Stimulated activated naive B cell treated with anti-CD40 and anti-IgM and Interleukin-4, amounts not matched to agents 10 μg/mL and 1 μg/mL and 100 μg/mL, for 72 hours (primary cell): ENCODE results near the gene FBXO24.

ENCODE experiments used
- ATAC-seq, 2 donors: fragments of 150-1000 bp; cut with Tn5 transposase; replicated peaks; 2 replicates each; pipeline ENCODE4 v1.10.0; 2021; ENCODE audit warnings: moderate library complexity in 1 of 2
- DNase-seq: peaks from one replicate; pipeline ENCODE4 v3.0.0; 2021
- H3K27ac Mint-ChIP-seq: one replicate; pipeline ENCODE4 v1.8.0; 2022; ENCODE audit warnings: mild to moderate bottlenecking, mixed read lengths
- H3K27me3 Mint-ChIP-seq, 2 donors: one replicate each; pipeline ENCODE4 v1.8.0; 2022; ENCODE audit warnings: mixed read lengths in 2 of 2
- H3K36me3 Mint-ChIP-seq, 2 donors: one replicate each; pipeline ENCODE4 v1.8.0; 2022; ENCODE audit warnings: mixed read lengths in 2 of 2, mild to moderate bottlenecking in 1 of 2
- H3K4me1 Mint-ChIP-seq, 2 donors: one replicate each; pipeline ENCODE4 v1.8.0; 2022; ENCODE audit warnings: mixed read lengths in 2 of 2, mild to moderate bottlenecking in 1 of 2
- H3K4me3 Mint-ChIP-seq, 2 donors: one replicate each; pipeline ENCODE4 v1.8.0; 2022; ENCODE audit warnings: mild to moderate bottlenecking in 2 of 2, mixed read lengths in 2 of 2, moderate library complexity in 1 of 2
- H3K9me3 Mint-ChIP-seq, 2 donors: one replicate each; pipeline ENCODE4 v1.8.0; 2022; ENCODE audit warnings: mixed read lengths in 2 of 2, mild to moderate bottlenecking in 1 of 2

FBXO24 gene

GRCh38 chr7:100565133-100565571, 21.0 kb upstream of the FBXO24 start:
- peaks cover 23 to 40% of the 10 kb centered on the region in 2 donors for H3K4me1 Mint-ChIP-seq
- H3K4me3 Mint-ChIP-seq = no peak overlapping the region
- DNase-seq = no peak
- peak overlapping the region; percentile 59 for H3K27ac Mint-ChIP-seq
- ATAC-seq = no peak
- peaks cover 34 to 38% of the 10 kb centered on the region in 2 donors for H3K36me3 Mint-ChIP-seq
- no peaks in the 10 kb centered on the region for H3K9me3 Mint-ChIP-seq
- H3K27me3 Mint-ChIP-seq = no peaks in the 10 kb centered on the region

GRCh38 chr7:100566018-100566531, 20.1 kb upstream of the FBXO24 start:
- no peaks in the 10 kb centered on the region for H3K9me3 Mint-ChIP-seq
- H3K36me3 Mint-ChIP-seq = peaks cover 34 to 38% of the 10 kb centered on the region in 2 donors
- H3K4me1 Mint-ChIP-seq = peaks cover 23 to 49% of the 10 kb centered on the region in 2 donors
- ATAC-seq (no peak), DNase-seq (no peak)
- no peaks in the 10 kb centered on the region for H3K27me3 Mint-ChIP-seq
- no peak overlapping the region for H3K27ac Mint-ChIP-seq
- H3K4me3 Mint-ChIP-seq = no peak overlapping the region

DNA sequence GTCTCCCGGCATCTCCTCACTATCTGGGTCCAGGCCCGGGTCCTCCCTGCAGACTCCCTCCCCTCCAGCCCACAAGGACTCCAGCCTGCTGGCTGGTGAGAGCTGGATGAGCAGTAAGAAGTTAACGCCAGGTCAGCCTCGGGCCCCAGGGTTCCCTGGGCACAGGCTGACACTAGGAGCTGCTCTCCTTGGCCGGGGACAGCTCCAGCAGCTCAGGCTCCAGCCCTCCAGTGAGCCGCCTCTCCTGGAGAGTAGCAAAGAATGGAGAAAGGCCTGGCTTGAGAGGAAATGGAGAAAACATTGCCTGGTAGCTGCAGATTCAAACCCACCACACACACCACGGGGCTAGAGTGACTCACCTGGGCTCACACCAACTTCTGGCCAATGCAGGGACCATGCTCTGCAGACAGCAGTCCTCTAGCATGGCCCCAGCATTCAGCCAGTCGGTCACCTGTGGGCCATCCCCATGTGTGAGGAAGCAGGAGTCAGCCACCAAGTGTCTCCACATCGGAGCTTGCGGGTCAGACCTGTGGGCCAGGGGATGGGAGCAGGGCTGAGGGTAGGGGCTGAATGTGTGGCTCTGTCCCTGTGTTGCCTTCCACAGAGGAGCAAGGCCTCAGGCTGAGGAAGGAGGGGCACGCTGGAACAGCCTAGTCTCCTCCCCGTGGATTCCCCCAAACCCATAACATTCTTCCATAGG, 18.9 kb upstream of the FBXO24 start:
- Mint-ChIP-seq H3K36me3 (peaks cover 38 to 41% of the 10 kb centered on the region in 2 donors), H3K27ac (peak overlapping the region; percentile 37), H3K27me3 (peaks cover 0 to 5% of the 10 kb centered on the region in 2 donors), H3K4me1 (peaks cover 27 to 56% of the 10 kb centered on the region in 2 donors), H3K4me3 (no peak overlapping the region), H3K9me3 (no peaks in the 10 kb centered on the region)
- DNase-seq = no peak
- ATAC-seq = no peak

GRCh38 chr7:100567751-100568175, 18.4 kb upstream of the FBXO24 start:
- Mint-ChIP-seq H3K27ac (peak overlapping the region; percentile 37), H3K27me3 (peaks cover 0 to 5% of the 10 kb centered on the region in 2 donors), H3K4me3 (no peak overlapping the region), H3K9me3 (no peaks in the 10 kb centered on the region), H3K36me3 (peaks cover 38 to 39% of the 10 kb centered on the region in 2 donors), H3K4me1 (peaks cover 27 to 58% of the 10 kb centered on the region in 2 donors)
- DNase-seq (no peak), ATAC-seq (no peak)

DNA sequence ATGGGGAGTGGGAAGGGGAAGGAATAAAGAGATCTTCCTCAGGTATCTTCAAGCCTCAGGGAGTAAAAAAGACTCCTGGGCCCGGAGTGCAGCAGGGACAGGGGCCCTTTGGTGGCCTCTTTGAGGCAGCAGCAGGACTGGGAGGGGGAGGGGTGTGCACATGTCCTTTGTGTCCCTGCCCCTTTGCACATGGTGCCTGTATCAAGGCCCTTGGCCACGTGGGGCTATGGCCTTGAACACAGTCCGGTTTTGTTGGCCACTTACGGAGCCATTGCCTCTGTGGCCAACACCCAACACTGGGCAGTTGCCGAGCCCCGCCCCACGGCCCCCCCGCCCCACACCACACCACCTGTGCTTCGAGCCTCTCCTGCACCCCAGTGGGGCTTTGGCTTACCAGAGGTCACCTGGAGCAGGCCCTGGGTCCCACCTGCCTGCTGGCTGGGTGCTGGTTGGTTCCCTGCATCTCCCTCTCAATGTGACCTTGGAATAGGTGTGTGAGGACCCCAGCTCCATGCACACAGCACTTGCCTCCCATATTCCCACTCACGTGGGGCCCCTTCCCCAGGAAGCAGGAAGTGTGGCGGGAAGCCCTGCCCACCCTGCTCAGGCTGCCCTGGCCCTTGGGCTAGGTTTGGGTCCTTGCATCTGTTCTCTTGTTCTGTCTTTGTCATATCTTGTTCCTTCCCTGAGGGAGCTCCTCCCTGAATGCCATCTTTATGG, 17.8 kb upstream of the FBXO24 start:
- DNase-seq (no peak), ATAC-seq (no peak)
- H3K4me3 Mint-ChIP-seq = no peak overlapping the region
- H3K4me1 Mint-ChIP-seq = peaks cover 29 to 58% of the 10 kb centered on the region in 2 donors
- peak overlapping the region; percentile 21 for H3K27ac Mint-ChIP-seq
- H3K27me3 Mint-ChIP-seq = peaks cover 0 to 5% of the 10 kb centered on the region in 2 donors
- peaks cover 37 to 38% of the 10 kb centered on the region in 2 donors for H3K36me3 Mint-ChIP-seq
- no peaks in the 10 kb centered on the region for H3K9me3 Mint-ChIP-seq

- H3K27ac Mint-ChIP-seq = peak overlapping the region; percentile 80
- DNase-seq (no peak), ATAC-seq (peak; percentile 45 to 55)
- peaks cover 31 to 32% of the 10 kb centered on the region in 2 donors for H3K36me3 Mint-ChIP-seq
- H3K27me3 Mint-ChIP-seq = peaks cover 0 to 5% of the 10 kb centered on the region in 2 donors
- H3K9me3 Mint-ChIP-seq = no peaks in the 10 kb centered on the region
- H3K4me3 Mint-ChIP-seq = peak overlapping the region; percentile 39 to 71
- peaks cover 27 to 50% of the 10 kb centered on the region in 2 donors for H3K4me1 Mint-ChIP-seq
These were observed 17.0 kb upstream of the FBXO24 start for GRCh38 chr7:100568896-100569844.

GRCh38 chr7:100570954-100571828, 14.9 kb upstream of the FBXO24 start:
- peaks cover 34 to 39% of the 10 kb centered on the region in 2 donors for H3K36me3 Mint-ChIP-seq

GRCh38 chr7:100571829-100572116, 14.4 kb upstream of the FBXO24 start:
- DNase-seq = no peak
- Mint-ChIP-seq H3K36me3 (peaks cover 39 to 42% of the 10 kb centered on the region in 2 donors), H3K4me1 (peaks cover 27 to 49% of the 10 kb centered on the region in 2 donors), H3K27me3 (peaks cover 0 to 5% of the 10 kb centered on the region in 2 donors), H3K27ac (no peak overlapping the region), H3K4me3 (no peak overlapping the region), H3K9me3 (no peaks in the 10 kb centered on the region)
- no peak for ATAC-seq

More at GRCh38 chr7:100570954-100571828, 14.9 kb upstream of the FBXO24 start:
- Mint-ChIP-seq H3K4me3 (no peak overlapping the region), H3K27me3 (peaks cover 0 to 5% of the 10 kb centered on the region in 2 donors), H3K4me1 (peaks cover 27 to 49% of the 10 kb centered on the region in 2 donors), H3K9me3 (no peaks in the 10 kb centered on the region), H3K27ac (peak overlapping the region; percentile 56)
- DNase-seq = no peak
- no peak for ATAC-seq

DNA sequence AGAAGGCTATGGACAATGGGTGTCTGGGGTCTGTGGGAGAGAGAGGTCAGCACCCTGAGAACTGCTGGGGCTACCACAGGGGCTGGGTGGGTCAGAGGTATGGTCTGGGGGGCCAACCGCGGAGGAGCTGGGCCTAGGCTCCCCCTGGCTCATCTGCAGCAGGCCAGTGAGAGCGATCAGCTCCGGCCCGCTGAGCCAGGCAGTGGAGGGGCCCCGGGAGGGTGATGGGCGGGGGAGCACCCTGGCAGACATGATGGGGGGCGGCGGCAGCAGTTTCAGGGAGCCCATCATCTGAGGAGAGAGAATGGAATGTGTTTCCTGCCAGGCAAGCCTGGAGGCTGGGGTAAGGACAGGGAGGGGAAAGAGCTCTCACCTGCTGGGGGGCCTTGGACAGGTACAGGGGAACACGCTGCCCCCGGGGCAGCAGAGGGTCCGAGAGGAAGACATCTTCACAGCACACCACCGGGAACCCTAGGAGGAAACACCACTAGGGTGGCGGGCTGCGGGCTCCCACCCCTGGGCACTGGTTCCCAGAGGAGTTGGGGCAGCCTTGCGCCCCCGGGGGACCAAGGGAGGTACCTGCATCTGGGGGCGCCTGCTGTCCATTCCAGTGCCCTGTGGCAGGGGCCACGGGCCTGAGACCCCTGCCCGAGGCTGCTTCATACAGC, 13.7 kb upstream of the FBXO24 start:
- peak overlapping the region in 1 of 2 donors; percentile 6 for H3K4me3 Mint-ChIP-seq
- peaks cover 24 to 45% of the 10 kb centered on the region in 2 donors for H3K4me1 Mint-ChIP-seq
- peaks cover 43 to 45% of the 10 kb centered on the region in 2 donors for H3K36me3 Mint-ChIP-seq
- peak overlapping the region; percentile 65 for H3K27ac Mint-ChIP-seq
- H3K9me3 Mint-ChIP-seq = no peaks in the 10 kb centered on the region
- DNase-seq = no peak
- peaks cover 0 to 5% of the 10 kb centered on the region in 2 donors for H3K27me3 Mint-ChIP-seq
- no peak for ATAC-seq

DNA sequence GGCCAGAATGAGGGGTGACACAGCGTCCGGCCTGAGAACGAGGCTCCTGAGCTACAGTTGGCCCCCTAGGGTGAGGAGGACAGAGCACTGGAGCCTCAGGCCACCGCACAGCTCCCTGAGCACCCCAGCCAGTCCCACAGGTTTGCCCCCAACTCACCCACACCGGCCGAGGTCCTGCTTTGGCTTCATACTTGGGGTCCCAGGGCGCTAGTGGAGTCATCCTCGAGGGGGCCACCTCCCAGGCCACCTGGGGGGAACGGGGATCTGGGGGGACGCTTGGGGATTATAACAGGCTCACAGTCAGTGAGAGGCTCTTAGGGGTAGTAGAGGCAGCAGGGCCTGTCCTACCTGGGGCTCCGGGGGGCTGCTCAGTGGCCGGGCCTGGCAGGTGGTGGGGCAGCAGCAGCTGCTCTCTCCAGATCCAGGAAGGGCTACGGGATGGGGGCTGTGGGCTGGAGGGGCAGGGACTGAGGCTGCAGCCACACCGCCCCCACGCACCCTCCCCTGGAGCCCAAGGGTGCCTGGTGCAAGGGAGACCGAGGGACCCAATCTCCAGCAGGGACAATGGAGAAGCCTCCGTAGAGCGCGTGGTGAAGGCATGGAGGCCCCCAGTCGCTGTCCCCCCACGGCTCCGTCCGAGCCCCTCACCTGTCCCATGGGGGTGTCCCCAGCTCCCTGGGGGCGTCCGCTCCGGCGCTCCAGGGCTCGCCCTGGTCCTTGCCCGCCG, 13.0 kb upstream of the FBXO24 start:
- Mint-ChIP-seq H3K4me3 (no peak overlapping the region), H3K27ac (no peak overlapping the region), H3K36me3 (peaks cover 50 to 52% of the 10 kb centered on the region in 2 donors), H3K9me3 (no peaks in the 10 kb centered on the region), H3K27me3 (peaks cover 0 to 5% of the 10 kb centered on the region in 2 donors), H3K4me1 (peaks cover 19 to 38% of the 10 kb centered on the region in 2 donors)
- DNase-seq = no peak
- no peak for ATAC-seq

DNA sequence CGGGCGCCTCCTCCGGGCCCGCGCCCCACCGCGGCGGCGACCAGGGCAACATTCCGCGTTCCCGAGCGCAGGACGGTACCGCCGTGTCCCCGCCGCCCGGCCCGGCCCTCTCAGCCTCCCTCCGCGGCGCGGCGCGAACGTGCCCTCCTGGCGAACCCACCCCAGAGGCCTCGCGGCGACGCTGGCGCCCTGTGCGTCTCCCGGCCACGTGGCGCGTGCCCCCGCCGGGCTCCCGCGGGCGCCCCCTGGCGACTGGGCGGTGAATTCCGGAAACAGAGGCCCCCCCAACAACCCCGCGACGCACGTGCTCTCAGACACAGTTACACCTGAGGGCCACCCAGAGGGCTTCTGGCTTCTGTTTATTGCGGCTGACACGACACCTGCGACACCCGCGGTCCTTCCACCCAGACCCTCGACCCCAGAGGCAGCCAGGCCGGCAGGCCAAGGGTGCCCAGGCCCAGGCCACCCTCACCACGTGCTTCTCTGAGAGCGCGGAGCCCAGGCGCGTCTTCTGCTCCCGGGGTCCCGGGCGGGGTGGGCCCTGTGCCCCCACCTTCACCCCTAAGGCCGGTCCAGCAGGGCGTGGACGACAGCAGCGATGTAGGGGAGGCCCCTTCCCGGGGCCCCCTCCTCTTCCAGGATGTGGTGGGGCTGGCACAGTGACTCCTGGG, 12.3 kb upstream of the FBXO24 start, which contains the start of gene SAP25:
Gene SAP25, minus strand, starts transcription at position 210 of the 671 bp plus-strand sequence. Its CDS starts 158 bp downstream, at position 52.
- ATAC-seq = no peak
- no peak within 1 kb of the TSS for H3K27ac Mint-ChIP-seq

More for the DNA sequence above, 12.3 kb upstream of the FBXO24 start, which contains the start of gene SAP25:
- H3K4me1 Mint-ChIP-seq = peaks cover 14 to 31% of the 10 kb centered on the region in 2 donors
- peaks cover 57 to 58% of the 10 kb centered on the region in 2 donors for H3K36me3 Mint-ChIP-seq
- peaks cover 0 to 5% of the 10 kb centered on the region in 2 donors for H3K27me3 Mint-ChIP-seq
- H3K9me3 Mint-ChIP-seq = no peaks in the 10 kb centered on the region
- H3K4me3 Mint-ChIP-seq = no peak within 1 kb of the TSS
- no peak for DNase-seq
